SU-DHL-6 (cell line): ENCODE results near the gene SCAPER.

ENCODE experiments used
- CTCF ChIP-seq: fragments of 200-600 bp; sonication (generic); IDR thresholded peaks from one replicate; pipeline ENCODE4 v1.5.1; 2017; ENCODE audit warnings: antibody characterized with exemption, mild to moderate bottlenecking, low read length, moderate library complexity; ENCODE audit not compliant: insufficient read depth, poor library complexity, severe bottlenecking
- EZH2phosphoT487 ChIP-seq: fragments of 200-600 bp; sonication (generic), shearing (Covaris generic); conservative IDR thresholded peaks from 2 replicates; pipeline ENCODE4 v1.6.1; 2018; ENCODE audit warnings: mild to moderate bottlenecking, antibody characterized with exemption, low read length, moderate library complexity, mixed read lengths

DNA sequence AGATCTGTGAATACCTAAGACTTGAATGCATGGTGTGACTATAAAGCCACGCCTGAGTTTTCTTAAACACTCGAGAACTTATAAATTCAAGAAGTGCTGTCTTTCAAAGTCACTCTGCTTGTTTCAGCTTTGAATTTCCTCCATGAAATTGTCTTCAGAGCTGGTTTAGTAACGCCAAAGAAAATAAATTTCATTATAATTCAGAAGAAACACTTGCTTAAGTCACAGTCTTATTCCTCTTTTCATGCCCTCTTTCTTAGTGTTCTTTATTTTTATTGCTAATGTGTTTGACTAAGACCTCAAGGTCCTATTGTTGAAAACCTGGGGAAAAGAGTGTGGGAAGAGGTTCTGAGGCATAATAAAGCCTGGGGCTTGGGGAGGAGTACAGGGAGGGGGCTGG, 23.1 kb upstream of the SCAPER start:
- TF ChIP-seq EZH2phosphoT487 = no peak
- no peak for TF ChIP-seq CTCF
